Activated CD4-positive, CD25-positive, alpha-beta regulatory T cell (primary cell): ENCODE data around the gene CAPNS1.
"Not testable (repeated sequence)": the region's sequence is repeated elsewhere in the genome, so short reads cannot be mapped to it uniquely, and the experiment has no call there.

Source experiments
- DNase-seq, 4 experiments: peaks; one replicate each; lab custom pipeline; 2025; lab: John Stamatoyannopoulos, UW

Gene CAPNS1

DNA sequence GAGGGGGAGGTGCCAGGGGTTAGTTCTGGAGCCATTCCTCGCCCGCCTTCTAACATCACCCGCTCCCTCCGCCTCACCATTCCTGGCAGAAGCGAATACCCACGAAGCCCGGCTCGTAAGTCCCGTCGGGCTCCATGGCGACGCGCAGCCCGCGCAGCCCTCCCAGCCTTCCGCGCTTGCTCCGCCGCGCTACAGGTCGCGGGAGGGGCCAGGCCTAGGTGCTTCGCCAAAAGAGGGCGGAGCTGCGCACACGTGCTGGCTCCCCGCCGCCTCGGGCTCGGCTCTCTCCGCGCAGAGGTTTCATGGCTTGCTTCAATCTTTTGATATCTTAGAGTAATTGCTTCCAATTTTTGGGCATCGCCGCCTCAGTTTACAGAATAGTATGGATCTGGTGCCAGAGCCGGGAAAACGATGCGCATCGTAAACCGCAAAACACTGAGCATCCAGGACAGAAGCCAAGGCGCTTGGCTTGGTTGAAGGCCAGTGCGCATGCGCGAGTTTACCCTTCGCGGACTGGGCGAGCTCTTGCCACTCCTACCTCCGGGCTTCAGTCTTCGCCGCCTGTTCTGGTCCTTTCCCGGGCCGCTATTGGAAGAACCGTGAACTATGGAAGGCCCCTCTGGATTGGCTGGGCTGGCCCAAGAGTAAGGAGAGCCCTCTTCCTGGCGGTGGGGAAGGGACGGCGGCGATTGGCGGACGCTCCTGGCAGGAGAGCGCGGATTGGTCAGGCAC, 25.0 kb upstream of the CAPNS1 start, which contains the start of gene POLR2I:
TSS of gene POLR2I (minus strand) at position 155 of the 732 bp plus-strand sequence. CDS start at position 136, 19 bp downstream.
- DNase-seq = peak; percentile 94 to 98 (median 97)

- DNase-seq = peak; percentile 88 to 92 (median 90)
These were observed 24.2 kb upstream of the CAPNS1 start, which contains the start of gene TBCB for GRCh38 chr19:36115453-36116343. Gene TBCB (plus strand): TSS chr19:36115468. CDS start chr19:36115561, 93 bp downstream.

- no peak for DNase-seq
These were observed 23.6 kb upstream of the CAPNS1 start for GRCh38 chr19:36116344-36116637.

- DNase-seq = no peak
These were observed 19.5 kb upstream of the CAPNS1 start for GRCh38 chr19:36120092-36120983.

- no peak for DNase-seq
These were observed 18.9 kb upstream of the CAPNS1 start for GRCh38 chr19:36120984-36121358.

GRCh38 chr19:36121486-36122124, 18.3 kb upstream of the CAPNS1 start:
- no peak for DNase-seq

DNA sequence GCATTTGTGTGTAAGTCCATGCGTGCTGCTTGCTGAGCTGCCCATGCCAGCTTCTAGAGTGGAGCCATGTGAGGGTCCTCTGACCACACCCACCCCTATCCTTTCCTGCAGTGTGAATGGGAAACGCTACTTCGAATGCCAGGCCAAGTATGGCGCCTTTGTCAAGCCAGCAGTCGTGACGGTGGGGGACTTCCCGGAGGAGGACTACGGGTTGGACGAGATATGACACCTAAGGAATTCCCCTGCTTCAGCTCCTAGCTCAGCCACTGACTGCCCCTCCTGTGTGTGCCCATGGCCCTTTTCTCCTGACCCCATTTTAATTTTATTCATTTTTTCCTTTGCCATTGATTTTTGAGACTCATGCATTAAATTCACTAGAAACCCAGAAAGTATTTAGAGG, 14.3 kb upstream of the CAPNS1 start:
- no peak for DNase-seq

DNA sequence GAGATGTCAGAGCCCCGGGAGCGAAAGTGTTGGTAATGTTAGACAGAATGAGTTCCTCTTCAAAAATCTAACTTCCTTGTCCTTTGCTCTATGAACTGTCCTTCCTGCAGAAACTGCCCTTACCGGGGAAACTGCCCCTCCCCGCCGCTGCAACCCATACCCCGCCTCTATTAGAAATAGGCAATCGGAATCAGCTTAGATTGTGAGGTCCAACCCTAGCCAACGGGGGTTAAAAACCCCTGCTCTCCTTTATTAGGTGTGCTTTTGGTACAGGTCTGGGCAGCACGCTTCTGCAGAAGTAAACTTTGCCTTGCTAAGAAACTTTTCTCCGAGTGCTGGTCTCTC, 11.5 kb upstream of the CAPNS1 start:
- no peak for DNase-seq

- DNase-seq = not testable (repeated sequence)
These were observed 8.6 kb upstream of the CAPNS1 start for GRCh38 chr19:36131221-36131620.

GRCh38 chr19:36134867-36135266, 5.0 kb upstream of the CAPNS1 start:
- not testable (repeated sequence) for DNase-seq

DNA sequence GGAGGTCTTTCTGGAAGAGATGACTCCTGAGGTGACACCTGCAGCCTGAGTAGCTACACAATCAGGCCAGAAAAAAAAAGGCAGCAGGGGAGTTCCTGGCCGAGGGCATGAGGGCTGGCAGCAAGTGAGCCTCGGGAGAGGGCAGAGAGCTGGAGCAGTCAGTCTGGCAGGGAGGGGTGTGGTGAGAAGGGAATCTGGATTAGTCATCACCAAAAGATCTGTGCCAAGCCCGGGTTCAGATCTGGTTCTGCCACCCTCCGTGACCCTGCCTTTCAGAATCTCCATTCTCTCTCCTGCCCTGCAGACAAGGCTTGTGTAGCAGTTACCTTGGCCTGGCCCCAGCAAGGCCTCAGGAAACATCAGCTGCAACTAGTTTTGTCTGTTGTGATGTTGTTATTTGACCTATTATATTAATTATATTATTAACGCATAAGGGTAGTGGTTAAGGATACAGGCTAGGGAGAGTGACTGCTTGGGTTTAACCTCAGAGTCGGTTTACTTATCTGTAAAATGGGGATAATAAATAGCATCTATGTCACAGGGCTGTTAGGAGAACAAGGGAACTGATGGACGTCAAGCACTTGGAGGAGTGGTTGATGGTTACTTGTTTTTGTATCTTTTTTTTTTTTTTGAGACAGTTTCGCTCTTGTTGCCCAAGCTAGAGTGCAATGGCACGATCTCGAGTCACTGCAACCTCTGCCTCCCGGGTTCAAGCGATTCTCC, 2.7 kb upstream of the CAPNS1 start:
- no peak for DNase-seq

GRCh38 chr19:36139120-36139472, 770 bp upstream of the CAPNS1 start:
- DNase-seq = no peak

DNA sequence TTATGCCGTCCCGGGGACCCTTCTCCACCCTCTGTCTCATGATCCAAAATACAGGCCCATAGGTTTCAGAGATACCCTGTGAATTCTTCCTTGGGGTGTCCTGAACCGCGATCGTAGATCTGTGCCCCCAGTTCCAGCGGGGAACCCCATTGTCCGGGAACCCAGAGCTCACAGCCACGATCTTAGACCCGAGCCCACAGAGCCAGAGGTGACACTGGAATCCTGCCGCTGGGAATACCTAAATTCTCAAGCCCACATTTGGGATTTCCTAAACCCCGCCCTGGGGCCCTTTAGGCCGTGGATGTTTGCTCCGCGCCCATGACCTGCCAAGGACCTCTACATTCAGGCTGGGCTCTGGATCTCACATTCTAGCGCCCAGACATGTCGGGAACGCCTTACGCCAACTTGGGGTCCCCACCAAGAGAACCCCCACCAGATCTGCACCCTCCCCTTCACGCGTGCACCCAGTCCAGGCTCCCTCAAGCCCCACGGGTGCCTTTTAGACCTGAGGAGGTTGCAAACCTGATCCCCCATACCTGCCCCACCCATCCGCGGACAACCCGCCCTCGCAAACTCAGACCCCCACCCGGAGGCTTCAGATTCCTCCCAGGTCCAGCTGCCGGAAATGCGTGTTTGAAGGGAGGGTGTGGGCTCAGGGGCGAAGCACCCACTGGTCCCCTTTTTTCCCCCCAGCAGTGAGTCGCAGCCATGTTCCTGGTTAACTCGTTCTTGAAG, 605 bp downstream of the CAPNS1 start:
- peak in 1 of 4 experiments; percentile 54 for DNase-seq

DNA sequence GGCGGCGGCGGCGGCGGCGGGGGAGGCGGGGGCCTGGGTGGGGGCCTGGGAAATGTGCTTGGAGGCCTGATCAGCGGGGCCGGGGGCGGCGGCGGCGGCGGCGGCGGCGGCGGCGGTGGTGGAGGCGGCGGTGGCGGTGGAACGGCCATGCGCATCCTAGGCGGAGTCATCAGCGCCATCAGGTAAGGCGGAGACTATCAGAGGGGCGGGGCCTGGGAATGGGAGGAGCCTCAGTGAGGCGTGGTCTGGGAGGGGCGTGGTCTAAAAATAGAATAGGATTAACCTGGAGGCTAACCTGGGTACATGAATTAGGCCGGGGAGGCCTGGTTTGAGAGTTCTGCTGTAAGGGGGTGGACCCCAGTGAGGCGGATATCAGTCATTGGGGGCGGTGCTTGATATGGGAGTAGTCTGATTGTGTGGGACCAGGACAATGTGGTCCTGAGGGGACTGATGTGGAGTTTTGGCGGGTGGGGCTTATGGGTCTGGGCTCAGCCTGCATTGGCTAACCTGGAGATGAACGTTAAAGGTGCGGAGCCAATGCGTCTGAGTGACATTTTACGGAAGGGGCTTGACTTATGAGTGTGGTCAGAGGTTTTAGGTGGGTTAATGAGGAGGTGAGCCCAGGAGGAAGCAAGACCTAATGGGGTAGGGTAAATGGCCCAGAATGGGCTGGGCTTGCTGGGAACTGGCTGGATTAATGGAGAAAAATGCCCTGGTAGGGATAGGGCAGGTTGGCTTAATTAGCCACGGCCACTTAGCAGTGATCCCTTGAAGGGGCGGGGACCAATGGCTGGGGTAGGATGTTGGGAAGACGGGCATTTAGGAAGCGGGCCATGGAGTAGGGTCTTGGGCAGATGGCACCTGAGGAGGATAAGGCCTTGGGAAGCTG, 1.4 kb downstream of the CAPNS1 start:
- DNase-seq = peak; percentile 69 to 89 (median 76)

GRCh38 chr19:36142046-36142445, 2.2 kb downstream of the CAPNS1 start:
- DNase-seq = no peak

DNA sequence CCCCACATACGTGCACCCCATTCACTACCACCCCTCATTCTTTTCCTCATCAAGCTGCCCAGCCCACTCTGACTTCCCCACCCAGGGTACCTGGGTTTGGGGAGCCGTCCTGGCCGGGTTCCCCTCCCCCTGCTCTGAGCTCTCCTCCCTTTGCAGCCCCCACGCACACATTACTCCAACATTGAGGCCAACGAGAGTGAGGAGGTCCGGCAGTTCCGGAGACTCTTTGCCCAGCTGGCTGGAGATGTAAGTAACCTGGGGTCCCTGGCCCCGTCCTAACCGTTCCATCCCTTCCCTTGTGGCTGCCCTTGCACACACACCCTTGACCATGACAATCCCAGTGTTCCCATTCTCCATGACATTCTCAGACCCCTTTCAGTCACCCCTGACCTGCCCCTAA, 2.6 kb downstream of the CAPNS1 start:
- DNase-seq = no peak

GRCh38 chr19:36144624-36145023, 4.8 kb downstream of the CAPNS1 start:
- DNase-seq = no peak

GRCh38 chr19:36149673-36150406, 10.0 kb downstream of the CAPNS1 start:
- no peak for DNase-seq

DNA sequence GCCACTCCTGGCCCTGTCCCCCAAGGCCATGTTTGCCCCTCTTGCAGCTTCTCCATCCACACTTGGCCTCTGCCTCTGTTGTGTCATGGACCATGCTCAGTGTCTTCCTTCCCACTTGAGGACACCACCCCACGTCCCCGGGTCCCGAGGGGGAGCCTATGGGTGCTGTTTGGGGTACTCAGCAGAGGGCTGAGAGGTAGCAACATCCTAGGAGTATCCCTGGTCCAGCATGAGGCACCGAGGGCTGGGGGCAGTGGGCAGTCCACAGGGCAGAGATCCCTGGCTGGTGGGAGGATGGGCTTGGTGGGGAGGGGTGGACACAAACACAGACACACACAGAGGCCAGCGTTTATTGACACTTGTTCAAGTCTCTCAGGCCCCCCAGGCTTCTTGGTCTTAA, 10.7 kb downstream of the CAPNS1 start:
- DNase-seq = no peak
